ENCODE results near the gene CXCL16.

CXCL16 gene

GRCh38 chr17:4751932-4752331 lies 12.2 kb upstream of the CXCL16 start:
- no peak for DNase-seq (ENCODE audit: low spot score)

GRCh38 chr17:4750606-4751005 lies 10.9 kb upstream of the CXCL16 start:
- DNase-seq (ENCODE audit: low spot score): no peak

- no peak for DNase-seq (ENCODE audit: low spot score)
Measured at GRCh38 chr17:4748686-4749085, 9.0 kb upstream of the CXCL16 start.

GRCh38 chr17:4747847-4748246 lies 8.1 kb upstream of the CXCL16 start:
- DNase-seq (ENCODE audit: low spot score): no peak

- DNase-seq (ENCODE audit: low spot score): no peak
Measured at GRCh38 chr17:4744999-4745969, 5.6 kb upstream of the CXCL16 start.

- DNase-seq (ENCODE audit: low spot score): no peak
Measured at GRCh38 chr17:4743898-4744297, 4.2 kb upstream of the CXCL16 start.

- DNase-seq (ENCODE audit: low spot score): no peak
Measured at GRCh38 chr17:4743216-4743615, 3.5 kb upstream of the CXCL16 start.

- no peak for DNase-seq (ENCODE audit: low spot score)
Measured at GRCh38 chr17:4742629-4743028, 2.9 kb upstream of the CXCL16 start.

GRCh38 chr17:4742133-4742532 lies 2.4 kb upstream of the CXCL16 start:
- DNase-seq (ENCODE audit: low spot score): no peak

- DNase-seq (ENCODE audit: low spot score): no peak
Measured at GRCh38 chr17:4741544-4741943, 1.8 kb upstream of the CXCL16 start.

GRCh38 chr17:4740584-4740983 lies 856 bp upstream of the CXCL16 start:
- no peak for DNase-seq (ENCODE audit: low spot score)

GRCh38 chr17:4740025-4740351 lies 260 bp upstream of the CXCL16 start:
- DNase-seq (ENCODE audit: low spot score): no peak

- DNase-seq (ENCODE audit: low spot score): no peak
Measured at GRCh38 chr17:4738136-4739121, 1.3 kb downstream of the CXCL16 start.

GRCh38 chr17:4735876-4736651 lies 3.7 kb downstream of the CXCL16 start:
- no peak for DNase-seq (ENCODE audit: low spot score)

- DNase-seq (ENCODE audit: low spot score): no peak
Measured at GRCh38 chr17:4734857-4735475, 4.8 kb downstream of the CXCL16 start.

- no peak for DNase-seq (ENCODE audit: low spot score)
Measured at GRCh38 chr17:4733073-4733531, 6.6 kb downstream of the CXCL16 start.

- no peak for DNase-seq (ENCODE audit: low spot score)
Measured at GRCh38 chr17:4728124-4728523, 11.6 kb downstream of the CXCL16 start.

- DNase-seq (ENCODE audit: low spot score): no peak
Measured at GRCh38 chr17:4725646-4726310, 13.9 kb downstream of the CXCL16 start.

GRCh38 chr17:4724650-4725049 lies 15.1 kb downstream of the CXCL16 start:
- no peak for DNase-seq (ENCODE audit: low spot score)

- DNase-seq (ENCODE audit: low spot score): no peak
Measured at GRCh38 chr17:4722678-4723240, 17.0 kb downstream of the CXCL16 start.
